ENCODE measurements around the gene STBD1.

STBD1 gene

DNA sequence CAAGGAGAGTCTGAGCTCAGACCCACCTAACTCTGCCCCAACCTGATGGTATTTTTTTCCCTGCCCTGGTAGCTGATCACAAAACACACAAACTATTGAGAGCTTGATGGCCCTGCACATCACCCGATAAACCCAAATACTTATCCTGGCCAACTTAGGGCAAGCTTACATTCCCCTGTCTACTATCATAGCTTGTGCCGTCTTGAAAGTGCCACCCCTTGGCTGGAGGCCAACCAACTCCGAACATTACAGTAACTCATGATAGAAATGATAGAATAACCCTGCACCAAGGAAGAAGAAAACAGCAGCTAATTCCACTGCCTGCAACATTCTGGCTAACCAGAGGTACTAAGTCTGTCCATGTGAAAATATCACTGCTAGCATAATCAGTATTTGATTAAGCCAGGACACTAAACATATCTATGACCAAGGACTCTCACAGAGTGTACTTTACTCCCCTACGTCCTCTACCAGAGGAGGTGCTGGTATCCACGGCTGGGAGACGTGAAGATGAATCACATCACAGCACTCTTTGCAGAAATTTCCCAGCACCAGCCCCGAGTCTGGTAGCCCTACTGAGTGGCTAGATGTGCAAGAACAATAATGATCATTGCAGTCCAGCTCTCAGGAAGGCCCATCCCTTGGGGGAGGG is 8.9 kb downstream of the STBD1 start:
- H3K4me3 ChIP-seq (ENCODE audit: control insufficient read depth, low read depth, low read length) = no peak overlapping the region
- no peak for DNase-seq (ENCODE audit: low read depth)
- TF ChIP-seq, protein P1, sequence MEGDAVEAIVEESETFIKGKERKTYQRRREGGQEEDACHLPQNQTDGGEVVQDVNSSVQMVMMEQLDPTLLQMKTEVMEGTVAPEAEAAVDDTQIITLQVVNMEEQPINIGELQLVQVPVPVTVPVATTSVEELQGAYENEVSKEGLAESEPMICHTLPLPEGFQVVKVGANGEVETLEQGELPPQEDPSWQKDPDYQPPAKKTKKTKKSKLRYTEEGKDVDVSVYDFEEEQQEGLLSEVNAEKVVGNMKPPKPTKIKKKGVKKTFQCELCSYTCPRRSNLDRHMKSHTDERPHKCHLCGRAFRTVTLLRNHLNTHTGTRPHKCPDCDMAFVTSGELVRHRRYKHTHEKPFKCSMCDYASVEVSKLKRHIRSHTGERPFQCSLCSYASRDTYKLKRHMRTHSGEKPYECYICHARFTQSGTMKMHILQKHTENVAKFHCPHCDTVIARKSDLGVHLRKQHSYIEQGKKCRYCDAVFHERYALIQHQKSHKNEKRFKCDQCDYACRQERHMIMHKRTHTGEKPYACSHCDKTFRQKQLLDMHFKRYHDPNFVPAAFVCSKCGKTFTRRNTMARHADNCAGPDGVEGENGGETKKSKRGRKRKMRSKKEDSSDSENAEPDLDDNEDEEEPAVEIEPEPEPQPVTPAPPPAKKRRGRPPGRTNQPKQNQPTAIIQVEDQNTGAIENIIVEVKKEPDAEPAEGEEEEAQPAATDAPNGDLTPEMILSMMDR (conservative IDR thresholded peaks at IDR 0.05; ENCODE audit: control insufficient read depth, insufficient read depth, low read depth, low read length) = no peak

DNA sequence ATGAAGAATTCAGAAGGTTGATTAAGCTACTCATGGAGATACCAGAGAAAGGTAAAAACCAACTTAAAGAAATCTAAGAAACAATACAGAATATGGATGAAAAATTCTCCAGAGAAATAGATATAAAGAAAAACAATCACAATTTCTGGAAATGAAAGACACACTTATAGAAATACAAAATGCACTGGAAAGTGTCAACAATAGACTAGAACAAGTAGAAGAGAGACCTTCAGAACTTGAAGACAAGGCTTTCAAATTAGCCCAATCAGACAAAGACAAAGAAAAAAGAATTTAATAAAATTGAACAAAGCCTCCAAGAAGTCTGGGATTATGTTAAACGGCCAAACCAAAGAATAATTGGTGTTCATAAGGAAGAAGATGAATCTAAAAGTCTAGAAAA is 9.6 kb downstream of the STBD1 start:
- TF ChIP-seq, protein P1 (conservative IDR thresholded peaks at IDR 0.05; ENCODE audit: control insufficient read depth, insufficient read depth, low read depth, low read length) = no peak
- DNase-seq (ENCODE audit: low read depth) = no peak

DNA sequence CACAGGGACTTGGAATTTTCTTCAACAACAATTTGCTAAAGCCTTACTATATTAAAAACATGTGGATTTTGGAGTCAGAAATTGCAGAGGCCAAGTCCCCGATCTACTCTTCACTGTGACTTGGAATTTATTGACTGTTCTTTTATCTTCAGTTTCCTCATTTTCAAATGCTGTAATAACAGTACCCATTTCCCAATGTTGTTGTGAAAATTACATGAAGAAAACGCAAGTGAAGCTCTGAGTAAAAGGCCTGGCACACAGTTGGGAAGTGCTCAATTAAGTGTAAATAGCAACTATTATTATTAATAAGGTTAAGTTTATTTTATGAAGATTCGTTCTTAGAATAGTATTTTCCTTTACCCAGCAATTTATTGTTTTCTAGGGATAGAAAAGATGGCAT is 15.7 kb downstream of the STBD1 start:
- no peak overlapping the region for H3K4me3 ChIP-seq (ENCODE audit: control insufficient read depth, low read depth, low read length)
- no peak for DNase-seq (ENCODE audit: low read depth)
- TF ChIP-seq, protein P1 (conservative IDR thresholded peaks at IDR 0.05; ENCODE audit: control insufficient read depth, insufficient read depth, low read depth, low read length) = no peak

More for the DNA sequence above, 9.6 kb downstream of the STBD1 start:
- no peak overlapping the region for H3K4me3 ChIP-seq (ENCODE audit: control insufficient read depth, low read depth, low read length)

DNA sequence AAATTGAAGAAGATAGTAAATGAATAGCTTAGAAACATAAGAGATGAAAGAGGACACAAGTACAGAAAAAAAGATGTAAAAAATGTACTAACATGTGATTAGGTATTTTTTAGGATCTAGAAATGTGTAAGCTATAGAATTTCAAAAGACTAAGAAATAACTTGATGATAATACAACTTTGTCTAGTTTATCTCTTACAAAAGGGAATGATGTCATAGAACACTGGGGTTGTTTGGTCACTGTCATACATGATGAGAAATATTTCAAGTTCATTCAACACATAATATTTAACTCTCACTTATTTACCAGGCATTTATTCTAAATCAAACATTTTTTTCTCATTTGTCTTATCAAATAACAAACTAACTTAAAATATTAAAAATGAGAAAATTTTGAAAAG is 18.5 kb downstream of the STBD1 start:
- DNase-seq (ENCODE audit: low read depth) = no peak
- no peak overlapping the region for H3K4me3 ChIP-seq (ENCODE audit: control insufficient read depth, low read depth, low read length)
- TF ChIP-seq, protein P1 (conservative IDR thresholded peaks at IDR 0.05; ENCODE audit: control insufficient read depth, insufficient read depth, low read depth, low read length) = no peak

DNA sequence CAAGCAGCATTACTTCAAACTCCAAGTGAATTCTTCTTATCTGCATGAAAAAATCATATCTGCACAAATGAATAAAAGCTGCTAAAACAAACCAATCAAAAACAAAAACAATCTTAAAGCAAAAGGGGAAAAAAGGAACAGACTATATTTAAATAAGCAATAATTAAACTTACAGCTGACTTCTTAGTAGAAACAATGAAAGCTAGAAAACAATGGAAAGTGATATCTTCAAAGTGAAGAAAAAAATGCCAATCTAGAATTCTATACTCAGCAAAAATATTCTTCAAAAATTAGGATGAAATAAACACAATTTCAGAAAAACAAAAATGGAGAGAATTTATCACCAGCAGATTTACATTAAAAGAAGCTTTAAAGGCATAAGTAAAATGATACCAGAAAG is 20.0 kb downstream of the STBD1 start:
- H3K4me3 ChIP-seq (ENCODE audit: control insufficient read depth, low read depth, low read length) = no peak overlapping the region
- TF ChIP-seq, protein P1 (conservative IDR thresholded peaks at IDR 0.05; ENCODE audit: control insufficient read depth, insufficient read depth, low read depth, low read length) = no peak
- no peak for DNase-seq (ENCODE audit: low read depth)

DNA sequence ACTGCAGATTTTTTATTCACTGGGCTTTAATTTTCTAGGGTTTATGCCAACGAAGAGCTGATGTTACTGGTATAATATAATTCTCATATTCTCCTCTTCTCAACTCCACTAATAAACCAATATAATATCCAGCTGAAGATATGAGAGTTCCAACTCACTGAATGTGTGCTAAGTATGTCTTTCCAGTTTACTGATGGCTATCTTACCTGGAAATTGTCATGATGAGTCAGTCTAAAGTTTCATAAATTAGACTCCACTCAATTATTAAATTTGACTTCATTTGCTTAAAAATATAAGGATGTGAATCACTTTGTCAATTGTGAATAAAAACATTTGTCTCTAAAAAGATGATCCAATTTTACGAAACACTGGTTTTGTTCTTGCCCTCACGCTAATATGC is 28.4 kb downstream of the STBD1 start:
- TF ChIP-seq, protein P1 (conservative IDR thresholded peaks at IDR 0.05; ENCODE audit: control insufficient read depth, insufficient read depth, low read depth, low read length) = no peak
- no peak overlapping the region for H3K4me3 ChIP-seq (ENCODE audit: control insufficient read depth, low read depth, low read length)
- DNase-seq (ENCODE audit: low read depth) = no peak

DNA sequence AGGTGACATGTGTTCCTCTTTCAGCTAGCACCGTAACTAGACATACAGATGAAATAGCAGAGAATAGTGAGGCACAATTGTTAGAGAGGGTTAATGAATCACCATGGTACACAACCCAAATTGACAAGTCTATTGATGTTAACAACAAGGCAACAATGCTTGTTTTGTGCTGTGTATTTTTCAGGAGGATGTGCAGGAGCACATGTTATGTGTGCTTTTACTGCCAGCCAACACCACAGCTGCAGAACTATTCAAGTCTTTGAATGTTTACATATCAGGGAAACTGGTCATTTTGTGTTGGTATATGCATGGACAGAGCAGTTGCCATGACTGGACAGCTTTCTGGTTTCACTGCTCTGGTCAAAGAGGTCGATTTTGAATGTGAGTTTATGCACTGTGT is 32.8 kb downstream of the STBD1 start:
- TF ChIP-seq, protein P1 (conservative IDR thresholded peaks at IDR 0.05; ENCODE audit: control insufficient read depth, insufficient read depth, low read depth, low read length) = no peak
- no peak for DNase-seq (ENCODE audit: low read depth)
- H3K4me3 ChIP-seq (ENCODE audit: control insufficient read depth, low read depth, low read length) = no peak overlapping the region

All from fibroblast of mammary gland (primary cell).